ENCODE measurements around the gene ZSCAN31. TPM values are rescaled to one million over a fixed set of nuclear protein-coding genes. Genes with fewer than 3 reads are reported as not detected.
A peak's percentile ranks its signal among the peaks of the same experiment; 100 is the strongest.

ZSCAN31 gene
- total and polyA plus RNA-seq, 9 of the 15 experiments (the other 6 are each of a cell fraction or from before 2014, with no cell fraction given) = 3.9 to 12.1 (median 7.0) TPM

- TF ChIP-seq, protein P1, sequence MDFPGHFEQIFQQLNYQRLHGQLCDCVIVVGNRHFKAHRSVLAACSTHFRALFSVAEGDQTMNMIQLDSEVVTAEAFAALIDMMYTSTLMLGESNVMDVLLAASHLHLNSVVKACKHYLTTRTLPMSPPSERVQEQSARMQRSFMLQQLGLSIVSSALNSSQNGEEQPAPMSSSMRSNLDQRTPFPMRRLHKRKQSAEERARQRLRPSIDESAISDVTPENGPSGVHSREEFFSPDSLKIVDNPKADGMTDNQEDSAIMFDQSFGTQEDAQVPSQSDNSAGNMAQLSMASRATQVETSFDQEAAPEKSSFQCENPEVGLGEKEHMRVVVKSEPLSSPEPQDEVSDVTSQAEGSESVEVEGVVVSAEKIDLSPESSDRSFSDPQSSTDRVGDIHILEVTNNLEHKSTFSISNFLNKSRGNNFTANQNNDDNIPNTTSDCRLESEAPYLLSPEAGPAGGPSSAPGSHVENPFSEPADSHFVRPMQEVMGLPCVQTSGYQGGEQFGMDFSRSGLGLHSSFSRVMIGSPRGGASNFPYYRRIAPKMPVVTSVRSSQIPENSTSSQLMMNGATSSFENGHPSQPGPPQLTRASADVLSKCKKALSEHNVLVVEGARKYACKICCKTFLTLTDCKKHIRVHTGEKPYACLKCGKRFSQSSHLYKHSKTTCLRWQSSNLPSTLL (IDR thresholded peaks at IDR 0.05) = 0 out of 2 replicates have a peak, but pooled peaks have one; percentile 24
- TF ChIP-seq, protein P2, sequence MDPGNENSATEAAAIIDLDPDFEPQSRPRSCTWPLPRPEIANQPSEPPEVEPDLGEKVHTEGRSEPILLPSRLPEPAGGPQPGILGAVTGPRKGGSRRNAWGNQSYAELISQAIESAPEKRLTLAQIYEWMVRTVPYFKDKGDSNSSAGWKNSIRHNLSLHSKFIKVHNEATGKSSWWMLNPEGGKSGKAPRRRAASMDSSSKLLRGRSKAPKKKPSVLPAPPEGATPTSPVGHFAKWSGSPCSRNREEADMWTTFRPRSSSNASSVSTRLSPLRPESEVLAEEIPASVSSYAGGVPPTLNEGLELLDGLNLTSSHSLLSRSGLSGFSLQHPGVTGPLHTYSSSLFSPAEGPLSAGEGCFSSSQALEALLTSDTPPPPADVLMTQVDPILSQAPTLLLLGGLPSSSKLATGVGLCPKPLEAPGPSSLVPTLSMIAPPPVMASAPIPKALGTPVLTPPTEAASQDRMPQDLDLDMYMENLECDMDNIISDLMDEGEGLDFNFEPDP (CRISPR knock-in tag; IDR thresholded peaks at IDR 0.05) = no peak
- TF ChIP-seq MED1 (CRISPR knock-in tag; IDR thresholded peaks at IDR 0.05; ENCODE audit: borderline replicate concordance) = no peak
- TF ChIP-seq POLR2B (IDR thresholded peaks at IDR 0.05; ENCODE audit: low read depth, partially characterized antibody) = peak; percentile 22
- TF ChIP-seq ZBTB33 (CRISPR knock-in tag; IDR thresholded peaks at IDR 0.05) = no peak
- no peak for TF ChIP-seq U2AF1 (optimal IDR thresholded peaks at IDR 0.05; ENCODE audit: low read depth, low read length)
- TF ChIP-seq SRSF1 (IDR thresholded peaks at IDR 0.05; ENCODE audit: low read depth, low read length) = no peak
- TF ChIP-seq RHOXF2B (CRISPR knock-in tag; conservative IDR thresholded peaks at IDR 0.05) = 0 out of 2 replicates have a peak, but pooled peaks have one; percentile 13
- TF ChIP-seq KDM5B (IDR thresholded peaks at IDR 0.05; ENCODE audit: insufficient replicate concordance, low read depth, low read length) = no peak
- no peak for TF ChIP-seq ADNP (tag; IDR thresholded peaks at IDR 0.05)
- TF ChIP-seq OTX1 (CRISPR knock-in tag; IDR thresholded peaks at IDR 0.05) = peak; percentile 78; the same call in 1 of the 2 replicates
- TF ChIP-seq, protein P3, sequence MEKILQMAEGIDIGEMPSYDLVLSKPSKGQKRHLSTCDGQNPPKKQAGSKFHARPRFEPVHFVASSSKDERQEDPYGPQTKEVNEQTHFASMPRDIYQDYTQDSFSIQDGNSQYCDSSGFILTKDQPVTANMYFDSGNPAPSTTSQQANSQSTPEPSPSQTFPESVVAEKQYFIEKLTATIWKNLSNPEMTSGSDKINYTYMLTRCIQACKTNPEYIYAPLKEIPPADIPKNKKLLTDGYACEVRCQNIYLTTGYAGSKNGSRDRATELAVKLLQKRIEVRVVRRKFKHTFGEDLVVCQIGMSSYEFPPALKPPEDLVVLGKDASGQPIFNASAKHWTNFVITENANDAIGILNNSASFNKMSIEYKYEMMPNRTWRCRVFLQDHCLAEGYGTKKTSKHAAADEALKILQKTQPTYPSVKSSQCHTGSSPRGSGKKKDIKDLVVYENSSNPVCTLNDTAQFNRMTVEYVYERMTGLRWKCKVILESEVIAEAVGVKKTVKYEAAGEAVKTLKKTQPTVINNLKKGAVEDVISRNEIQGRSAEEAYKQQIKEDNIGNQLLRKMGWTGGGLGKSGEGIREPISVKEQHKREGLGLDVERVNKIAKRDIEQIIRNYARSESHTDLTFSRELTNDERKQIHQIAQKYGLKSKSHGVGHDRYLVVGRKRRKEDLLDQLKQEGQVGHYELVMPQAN (IDR thresholded peaks at IDR 0.05; ENCODE audit: borderline replicate concordance) = peak; percentile 54; the same call in 1 of the 2 replicates
- TF ChIP-seq, protein P4, sequence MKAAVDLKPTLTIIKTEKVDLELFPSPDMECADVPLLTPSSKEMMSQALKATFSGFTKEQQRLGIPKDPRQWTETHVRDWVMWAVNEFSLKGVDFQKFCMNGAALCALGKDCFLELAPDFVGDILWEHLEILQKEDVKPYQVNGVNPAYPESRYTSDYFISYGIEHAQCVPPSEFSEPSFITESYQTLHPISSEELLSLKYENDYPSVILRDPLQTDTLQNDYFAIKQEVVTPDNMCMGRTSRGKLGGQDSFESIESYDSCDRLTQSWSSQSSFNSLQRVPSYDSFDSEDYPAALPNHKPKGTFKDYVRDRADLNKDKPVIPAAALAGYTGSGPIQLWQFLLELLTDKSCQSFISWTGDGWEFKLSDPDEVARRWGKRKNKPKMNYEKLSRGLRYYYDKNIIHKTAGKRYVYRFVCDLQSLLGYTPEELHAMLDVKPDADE (conservative IDR thresholded peaks at IDR 0.05; ENCODE audit: control insufficient read depth, low read depth, low read length) = no peak
These were observed 2.3 kb downstream of the ZSCAN31 start (continued) for GRCh38 chr6:28333599-28334018.

Measured in K562 (cell line).